Measurements from ENCODE around the gene LRRTM1. TPM values are rescaled to one million over a fixed set of nuclear protein-coding genes. Genes with fewer than 3 reads are reported as not detected.

LRRTM1 gene
- total RNA-seq, 4 donors from 2014 or later, result 1.3 to 2.2 TPM; not detected in 2

GRCh38 chr2:80303006-80303908 lies 1.3 kb downstream of the LRRTM1 start:
- peak; percentile 72 for ATAC-seq (ENCODE audit: low FRiP score)
- no peak for DNase-seq (ENCODE audit: low spot score)
- TF ChIP-seq CTCF (IDR thresholded peaks at IDR 0.05), result no peak

GRCh38 chr2:80302314-80303005 lies 2.1 kb downstream of the LRRTM1 start:
- DNase-seq (ENCODE audit: low spot score) (no peak), ATAC-seq (ENCODE audit: low FRiP score) (no peak)
- TF ChIP-seq CTCF (IDR thresholded peaks at IDR 0.05), result no peak

GRCh38 chr2:80302001-80302313 lies 2.6 kb downstream of the LRRTM1 start:
- no peak for ATAC-seq (ENCODE audit: low FRiP score)
- TF ChIP-seq CTCF (IDR thresholded peaks at IDR 0.05), result no peak
- DNase-seq (ENCODE audit: low spot score), result no peak

- DNase-seq (ENCODE audit: low spot score) (no peak), ATAC-seq (ENCODE audit: low FRiP score) (no peak)
- no peak for TF ChIP-seq CTCF (IDR thresholded peaks at IDR 0.05)
Observed at GRCh38 chr2:80300954-80301353, 3.6 kb downstream of the LRRTM1 start.

GRCh38 chr2:80300346-80300745 lies 4.2 kb downstream of the LRRTM1 start:
- DNase-seq (ENCODE audit: low spot score) (no peak), ATAC-seq (ENCODE audit: low FRiP score) (no peak)
- TF ChIP-seq CTCF (IDR thresholded peaks at IDR 0.05), result no peak

GRCh38 chr2:80299661-80300060 lies 4.9 kb downstream of the LRRTM1 start:
- DNase-seq (ENCODE audit: low spot score) (no peak), ATAC-seq (ENCODE audit: low FRiP score) (no peak)
- TF ChIP-seq CTCF (IDR thresholded peaks at IDR 0.05), result no peak
